SK-N-SH (cell line): Measurements from ENCODE around the gene ZMIZ1.

ENCODE experiments used
- CTCF ChIP-seq: fragments of 200-600 bp; sonication (generic); IDR thresholded peaks from 2 replicates; pipeline ENCODE4 v1.6.1; 2017; ENCODE audit warnings: antibody characterized with exemption, mild to moderate bottlenecking, moderate library complexity
- EZH2phosphoT487 ChIP-seq: fragments of 200-600 bp; sonication (generic); IDR thresholded peaks from 2 replicates; pipeline ENCODE4 v1.6.1; 2017; ENCODE audit warnings: low read depth, mixed run types, mild to moderate bottlenecking, antibody characterized with exemption, moderate library complexity, borderline replicate concordance
- FOXM1 ChIP-seq: IDR thresholded peaks from 2 replicates; pipeline ENCODE4 v1.4.0; 2012; ENCODE audit warnings: low read depth, mild to moderate bottlenecking
- GABPA ChIP-seq: IDR thresholded peaks from 2 replicates; pipeline ENCODE4 v1.4.0; 2012; ENCODE audit warnings: low read depth, mild to moderate bottlenecking
- MAX ChIP-seq: IDR thresholded peaks from 2 replicates; pipeline ENCODE4 v1.4.0; 2012; ENCODE audit warnings: low read depth
- MXI1 ChIP-seq: IDR thresholded peaks from 2 replicates; pipeline ENCODE4 v1.6.1; 2012; ENCODE audit warnings: mild to moderate bottlenecking, low read depth, low read length, improper control_type of control experiment
- NRF1 ChIP-seq: IDR thresholded peaks from 2 replicates; pipeline ENCODE4 v1.6.1; 2012; ENCODE audit warnings: low read depth, mild to moderate bottlenecking, low read length
- POLR2AphosphoS5 ChIP-seq: IDR thresholded peaks from 2 replicates; pipeline ENCODE4 v1.6.1; 2012; ENCODE audit warnings: low read depth, low read length
- REST ChIP-seq: IDR thresholded peaks from 2 replicates; pipeline ENCODE4 v1.6.1; 2012; ENCODE audit warnings: mild to moderate bottlenecking, low read depth, low read length, moderate library complexity
- TAF1 ChIP-seq: IDR thresholded peaks from 2 replicates; pipeline ENCODE4 v1.6.1; 2012; ENCODE audit warnings: low read depth, mild to moderate bottlenecking, low read length, moderate library complexity, borderline replicate concordance
- USF1 ChIP-seq: IDR thresholded peaks from 2 replicates; pipeline ENCODE4 v1.4.0; 2012; ENCODE audit warnings: low read depth, borderline replicate concordance
- YY1 ChIP-seq: IDR thresholded peaks from 2 replicates; pipeline ENCODE4 v1.4.0; 2012; ENCODE audit warnings: low read depth, mild to moderate bottlenecking

- TF ChIP-seq NRF1 (no peak), YY1 (no peak), TAF1 (no peak), FOXM1 (no peak), CTCF (no peak), USF1 (no peak), EZH2phosphoT487 (no peak), MAX (no peak), REST (no peak), POLR2AphosphoS5 (no peak), GABPA (no peak), MXI1 (no peak)
These were observed 128.8 kb downstream of the ZMIZ1 start for GRCh38 chr10:79197558-79197957.
